ENCODE measurements around the gene MREG. TPM values are rescaled to one million over a fixed set of nuclear protein-coding genes. Genes with fewer than 3 reads are reported as not detected.
"Not testable (repeated sequence)": the region's sequence is repeated elsewhere in the genome, so short reads cannot be mapped to it uniquely, and the experiment has no call there.

MREG gene
- total and polyA plus RNA-seq, 2 experiments from 2014 or later = 1.8 to 3.1 TPM

- H3K36me3 ChIP-seq (ENCODE audit: low read depth) = no peaks in the 10 kb centered on the region
- TF ChIP-seq EZH2 (IDR thresholded peaks at IDR 0.05; ENCODE audit: insufficient read depth, poor library complexity, severe bottlenecking) = no peak
- no peak for TF ChIP-seq EZH2phosphoT487 (IDR thresholded peaks at IDR 0.05; ENCODE audit: insufficient read depth, low read depth)
- H3K4me3 ChIP-seq = 0 out of 2 replicates have a peak overlapping the region, but pooled peaks have one; percentile 84
- DNase-seq = no peak
- H3K79me2 ChIP-seq (ENCODE audit: insufficient read depth) = no peaks in the 10 kb centered on the region
- whole genome bisulfite sequencing, 2 experiments (ENCODE audit: low coverage in 1 of 2, low lambda C conversion rate in 2 of 2, missing lambda C conversion rate in 2 of 2) = 90 to 92% methylated on average over 8 of the region's 8 CpGs
- no peaks in the 10 kb centered on the region for H3K9me2 ChIP-seq (ENCODE audit: insufficient read depth)
- H3K27me3 ChIP-seq (replicated peaks; ENCODE audit: insufficient read depth) = no peaks in the 10 kb centered on the region
- peak overlapping the region; percentile 64; the same call in 1 of the 2 replicates for H3K9ac ChIP-seq
- in situ Hi-C loops (cut with MboI) = no loop called here
- H4K20me1 ChIP-seq (ENCODE audit: insufficient read depth) = no peaks in the 10 kb centered on the region
- H3F3A ChIP-seq (ENCODE audit: insufficient read depth) = peaks cover 16% of the 10 kb centered on the region
- H2AFZ ChIP-seq = no peak overlapping the region
- H3K4me1 ChIP-seq (ENCODE audit: insufficient read depth) = 0 out of 2 replicates have a peak, but pooled peaks cover 6% of the 10 kb centered on the region
- H3K4me2 ChIP-seq (ENCODE audit: unreplicated experiment) = no peak overlapping the region
- H3K27ac ChIP-seq = no peak overlapping the region
- H3K9me3 ChIP-seq (ENCODE audit: low read depth) = no peaks in the 10 kb centered on the region
These were observed 655 bp upstream of the MREG start for GRCh38 chr2:216014006-216014405.

DNA sequence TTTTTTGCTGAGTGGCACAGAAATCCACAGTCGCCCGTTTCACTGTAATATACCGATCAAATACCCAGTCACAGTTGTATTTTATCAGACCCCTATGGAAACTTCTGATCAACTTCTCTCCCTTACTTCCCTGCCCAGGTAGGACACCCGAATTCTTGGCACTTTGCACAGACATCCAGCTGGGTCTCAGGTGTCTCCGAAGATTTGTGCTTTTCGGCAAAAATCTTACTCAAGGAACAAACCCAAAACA is 596 bp downstream of the MREG start:
- no peak for TF ChIP-seq EZH2 (IDR thresholded peaks at IDR 0.05; ENCODE audit: insufficient read depth, poor library complexity, severe bottlenecking)
- no peak for TF ChIP-seq EZH2phosphoT487 (IDR thresholded peaks at IDR 0.05; ENCODE audit: insufficient read depth, low read depth)
- Histone ChIP-seq H3K4me3 (peak overlapping the region; percentile 84), H3K27me3 (replicated peaks; ENCODE audit: insufficient read depth) (no peaks in the 10 kb centered on the region), H3K36me3 (ENCODE audit: low read depth) (no peaks in the 10 kb centered on the region), H3K4me1 (ENCODE audit: insufficient read depth) (0 out of 2 replicates have a peak, but pooled peaks cover 6% of the 10 kb centered on the region), H2AFZ (peak overlapping the region; percentile 92), H3F3A (ENCODE audit: insufficient read depth) (peaks cover 16% of the 10 kb centered on the region), H3K9me3 (ENCODE audit: low read depth) (no peaks in the 10 kb centered on the region), H3K9ac (peak overlapping the region; percentile 64), H4K20me1 (ENCODE audit: insufficient read depth) (no peaks in the 10 kb centered on the region), H3K9me2 (ENCODE audit: insufficient read depth) (no peaks in the 10 kb centered on the region), H3K4me2 (ENCODE audit: unreplicated experiment) (peak overlapping the region; percentile 97), H3K27ac (peak overlapping the region; percentile 28), H3K79me2 (ENCODE audit: insufficient read depth) (no peaks in the 10 kb centered on the region)
- in situ Hi-C loops (cut with MboI) = no loop called here
- no peak for DNase-seq
- 2 to 3% methylated on average over 6 of the region's 6 CpGs for WGBS, 2 experiments (ENCODE audit: low coverage in 1 of 2, low lambda C conversion rate in 2 of 2, missing lambda C conversion rate in 2 of 2)

- Histone ChIP-seq H3K4me2 (ENCODE audit: unreplicated experiment) (peak overlapping the region; percentile 97), H3K27ac (peak overlapping the region; percentile 28), H3K4me3 (peak overlapping the region; percentile 84), H4K20me1 (ENCODE audit: insufficient read depth) (no peaks in the 10 kb centered on the region), H3K9ac (no peak overlapping the region), H3K36me3 (ENCODE audit: low read depth) (no peaks in the 10 kb centered on the region), H2AFZ (peak overlapping the region; percentile 92), H3K27me3 (replicated peaks; ENCODE audit: insufficient read depth) (no peaks in the 10 kb centered on the region), H3K4me1 (ENCODE audit: insufficient read depth) (0 out of 2 replicates have a peak, but pooled peaks cover 6% of the 10 kb centered on the region), H3K9me2 (ENCODE audit: insufficient read depth) (no peaks in the 10 kb centered on the region), H3K79me2 (ENCODE audit: insufficient read depth) (no peaks in the 10 kb centered on the region), H3K9me3 (ENCODE audit: low read depth) (no peaks in the 10 kb centered on the region), H3F3A (ENCODE audit: insufficient read depth) (peaks cover 16% of the 10 kb centered on the region)
- TF ChIP-seq EZH2phosphoT487 (IDR thresholded peaks at IDR 0.05; ENCODE audit: insufficient read depth, low read depth) = no peak
- no peak for TF ChIP-seq EZH2 (IDR thresholded peaks at IDR 0.05; ENCODE audit: insufficient read depth, poor library complexity, severe bottlenecking)
- peak; percentile 79 for DNase-seq
- in situ Hi-C loops (cut with MboI) = no loop called here
- 19% methylated on average over 6 of the region's 6 CpGs for WGBS, 2 experiments (ENCODE audit: low coverage in 1 of 2, low lambda C conversion rate in 2 of 2, missing lambda C conversion rate in 2 of 2)
These were observed 1.1 kb downstream of the MREG start for GRCh38 chr2:216012133-216012829.

DNA sequence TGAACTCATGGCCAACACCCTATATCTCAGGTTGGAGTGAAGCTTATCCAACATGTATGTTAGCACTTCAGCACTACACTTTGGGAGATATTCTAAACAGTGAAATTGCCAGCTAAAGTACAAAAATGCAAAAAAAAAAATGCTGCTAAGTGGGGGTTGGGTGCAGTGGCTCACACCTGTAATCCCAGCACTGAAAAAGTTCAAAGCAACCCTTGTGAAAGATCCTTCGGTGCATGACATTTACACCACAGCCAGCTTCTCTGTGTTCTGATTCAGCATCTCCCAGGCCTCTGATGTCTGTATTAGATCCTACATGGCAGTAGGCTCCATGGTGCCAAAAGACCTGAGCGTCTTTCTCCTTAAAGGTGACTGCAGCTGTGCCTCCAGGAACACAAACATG is 4.1 kb downstream of the MREG start:
- H3K79me2 ChIP-seq (ENCODE audit: insufficient read depth); H3K27me3 ChIP-seq (replicated peaks; ENCODE audit: insufficient read depth); H3K36me3 ChIP-seq (ENCODE audit: low read depth); H3K4me2 ChIP-seq (ENCODE audit: unreplicated experiment); H3K9me3 ChIP-seq (ENCODE audit: low read depth); H4K20me1 ChIP-seq (ENCODE audit: insufficient read depth); H3K9ac ChIP-seq; DNase-seq; H3K27ac ChIP-seq; H3K9me2 ChIP-seq (ENCODE audit: insufficient read depth); in situ Hi-C loops (cut with MboI); H3K4me3 ChIP-seq; H2AFZ ChIP-seq: not testable (repeated sequence)
- WGBS, 2 experiments (ENCODE audit: low coverage in 1 of 2, low lambda C conversion rate in 2 of 2, missing lambda C conversion rate in 2 of 2) = 93 to 96% methylated on average over 2 of the region's 2 CpGs
- Histone ChIP-seq H3F3A (ENCODE audit: insufficient read depth) (peaks cover 30% of the 10 kb centered on the region), H3K4me1 (ENCODE audit: insufficient read depth) (peaks cover 18% of the 10 kb centered on the region)

GRCh38 chr2:216008387-216008786 is 5.0 kb downstream of the MREG start:
- Histone ChIP-seq H2AFZ (no peak overlapping the region), H3K4me2 (ENCODE audit: unreplicated experiment) (no peak overlapping the region), H3K9me2 (ENCODE audit: insufficient read depth) (no peaks in the 10 kb centered on the region), H3K9me3 (ENCODE audit: low read depth) (no peaks in the 10 kb centered on the region), H4K20me1 (ENCODE audit: insufficient read depth) (no peaks in the 10 kb centered on the region), H3K36me3 (ENCODE audit: low read depth) (no peaks in the 10 kb centered on the region), H3K4me1 (ENCODE audit: insufficient read depth) (peaks cover 18% of the 10 kb centered on the region), H3K27ac (no peak overlapping the region), H3K4me3 (no peak overlapping the region), H3K27me3 (replicated peaks; ENCODE audit: insufficient read depth) (no peaks in the 10 kb centered on the region), H3F3A (ENCODE audit: insufficient read depth) (peaks cover 30% of the 10 kb centered on the region), H3K79me2 (ENCODE audit: insufficient read depth) (no peaks in the 10 kb centered on the region), H3K9ac (no peak overlapping the region)
- in situ Hi-C loops (cut with MboI) = no loop called here
- WGBS, 2 experiments (ENCODE audit: low coverage in 1 of 2, low lambda C conversion rate in 2 of 2, missing lambda C conversion rate in 2 of 2) = 70 to 74% methylated on average over 3 of the region's 3 CpGs
- DNase-seq = no peak
- no peak for TF ChIP-seq EZH2phosphoT487 (IDR thresholded peaks at IDR 0.05; ENCODE audit: insufficient read depth, low read depth)
- no peak for TF ChIP-seq EZH2 (IDR thresholded peaks at IDR 0.05; ENCODE audit: insufficient read depth, poor library complexity, severe bottlenecking)
